PC-9 (cell line): ENCODE measurements around the gene HDGFL3. TPM values are rescaled to one million over a fixed set of nuclear protein-coding genes. Genes with fewer than 3 reads are reported as not detected.
"Not testable (repeated sequence)": the region's sequence is repeated elsewhere in the genome, so short reads cannot be mapped to it uniquely, and the experiment has no call there.

ENCODE experiments used
- BruUV-seq: library from RNA; stranded (reverse); fragments of 400-500 nt; replicated peaks from 2 replicates; lab custom pipeline; 2021; lab: Mats Ljungman, UMichigan
- CTCF ChIA-PET: fragments of 300-600 bp; sonication (Branson Sonifier 250); formaldehyde crosslinking; loops from one replicate; lab custom pipeline; 2022; ENCODE audit warnings: antibody characterized with exemption; lab: Charles Lee
- POLR2A ChIA-PET: fragments of 300-600 bp; sonication (Branson Sonifier 250); formaldehyde crosslinking; loops from one replicate; lab custom pipeline; 2022; ENCODE audit warnings: antibody characterized with exemption; ENCODE audit not compliant: unreplicated experiment; lab: Charles Lee
- DNase-seq, 2 experiments: peaks; one replicate each; pipeline versions ENCODE4 v3.0.0 to v3.0.0-alpha.2; 2015 to 2022; ENCODE audit warnings: mixed read lengths in 1 of 2
- H2AFZ ChIP-seq: fragments of 200-600 bp; sonication (generic); 2 replicates; pipeline ENCODE4 v1.8.1; 2017; ENCODE audit warnings: antibody characterized with exemption
- H3F3A ChIP-seq: fragments of 200-600 bp; sonication (generic); 2 replicates; pipeline ENCODE4 v1.8.1; 2017; ENCODE audit warnings: antibody characterized with exemption, mild to moderate bottlenecking, low read depth; ENCODE audit not compliant: insufficient read depth
- H3K27ac ChIP-seq: fragments of 200-600 bp; sonication (generic); 2 replicates; pipeline ENCODE4 v1.6.1; 2016; ENCODE audit warnings: mixed run types
- H3K27me3 ChIP-seq: fragments of 200-600 bp; sonication (generic); 2 replicates; pipeline ENCODE4 v1.6.1; 2016; ENCODE audit warnings: low read depth, mixed run types; ENCODE audit not compliant: insufficient read depth
- H3K36me3 ChIP-seq: fragments of 200-600 bp; sonication (generic); 2 replicates; pipeline ENCODE4 v1.6.1; 2016; ENCODE audit warnings: low read depth, mixed run types
- H3K4me1 ChIP-seq: fragments of 200-600 bp; sonication (generic); replicated peaks from 2 replicates; pipeline ENCODE4 v1.6.1; 2016; ENCODE audit warnings: mixed run types; ENCODE audit not compliant: insufficient read depth
- H3K4me2 ChIP-seq: fragments of 200-600 bp; sonication (generic); 2 replicates; pipeline ENCODE4 v1.6.1; 2017; ENCODE audit warnings: mixed run types
- H3K4me3 ChIP-seq: fragments of 200-600 bp; sonication (generic); 2 replicates; pipeline ENCODE4 v1.6.1; 2016; ENCODE audit warnings: mixed run types
- H3K79me2 ChIP-seq: fragments of 200-600 bp; sonication (generic); 2 replicates; pipeline ENCODE4 v1.6.1; 2017; ENCODE audit warnings: low read depth, mixed run types
- H3K9me2 ChIP-seq: fragments of 200-600 bp; sonication (generic); 2 replicates; pipeline ENCODE4 v1.8.1; 2017; ENCODE audit warnings: mild to moderate bottlenecking; ENCODE audit not compliant: insufficient read depth
- H3K9me3 ChIP-seq: fragments of 200-600 bp; sonication (generic); 2 replicates; pipeline ENCODE4 v1.8.1; 2016; ENCODE audit warnings: low read depth; ENCODE audit not compliant: insufficient read depth
- H4K20me1 ChIP-seq: fragments of 200-600 bp; sonication (generic); 2 replicates; pipeline ENCODE4 v1.8.1; 2017; ENCODE audit not compliant: insufficient read depth
- CTCF ChIP-seq: fragments of 200-600 bp; sonication (generic); conservative IDR thresholded peaks from 2 replicates; pipeline ENCODE4 v1.6.1; 2017; ENCODE audit warnings: mixed run types, antibody characterized with exemption, mild to moderate bottlenecking, moderate library complexity
- EZH2 ChIP-seq: fragments of 200-600 bp; sonication (generic); IDR thresholded peaks from 2 replicates; pipeline ENCODE4 v1.8.0; 2017; ENCODE audit warnings: antibody characterized with exemption, low read depth
- intact Hi-C: fragments of 100-400 bp; cut with micrococcal nuclease; formaldehyde crosslinking; loops from one replicate; pipeline ENCODE4 v1.10.0; 2022; ENCODE audit not compliant: unreplicated experiment
- total RNA-seq: library from RNA; stranded (reverse); gene quantifications from 2 replicates; pipeline ENCODE4 v1.2.3, GENCODE V29; 2021

Gene HDGFL3
- total RNA-seq, 1 experiment from 2014 or later, result 10.1 TPM

- Histone ChIP-seq H3F3A (no peaks in the 10 kb centered on the region), H3K79me2 (no peaks in the 10 kb centered on the region), H3K27me3 (no peaks in the 10 kb centered on the region), H3K4me1 (no peaks in the 10 kb centered on the region), H3K4me3 (no peak overlapping the region), H3K4me2 (no peak overlapping the region), H3K9me3 (no peaks in the 10 kb centered on the region), H4K20me1 (no peaks in the 10 kb centered on the region), H3K27ac (no peak overlapping the region), H2AFZ (no peak overlapping the region), H3K36me3 (no peaks in the 10 kb centered on the region), H3K9me2 (peaks cover 4% of the 10 kb centered on the region; the same call in 1 of the 2 replicates)
- no peak for DNase-seq
- no peak for TF ChIP-seq CTCF
- TF ChIP-seq EZH2, result no peak
- ChIA-PET CTCF (no interaction called here), POLR2A (no interaction called here)
- intact Hi-C loops, result no loop called here
- no TSS peak for BruUV-seq
Observed at GRCh38 chr15:83178390-83178789, 29.2 kb downstream of the HDGFL3 start.

GRCh38 chr15:83174891-83175290 lies 32.7 kb downstream of the HDGFL3 start:
- POLR2A ChIA-PET, result no interaction called here
- H3K36me3 ChIP-seq, result no peaks in the 10 kb centered on the region
- H3K27ac ChIP-seq, result no peak overlapping the region
- H3K4me1 ChIP-seq, result no peaks in the 10 kb centered on the region
- H3F3A ChIP-seq, result peaks cover 6% of the 10 kb centered on the region; the same call in 1 of the 2 replicates
- no peak for DNase-seq
- CTCF ChIA-PET, result no interaction called here
- H3K4me2 ChIP-seq, result no peak overlapping the region
- H3K9me3 ChIP-seq, result no peaks in the 10 kb centered on the region
- no peaks in the 10 kb centered on the region for H3K27me3 ChIP-seq
- BruUV-seq, result no TSS peak
- no peaks in the 10 kb centered on the region for H4K20me1 ChIP-seq
- TF ChIP-seq EZH2 (no peak), CTCF (no peak)
- H3K79me2 ChIP-seq, result no peaks in the 10 kb centered on the region
- H2AFZ ChIP-seq, result no peak overlapping the region
- intact Hi-C loops, result no loop called here
- no peak overlapping the region for H3K4me3 ChIP-seq
- H3K9me2 ChIP-seq, result peaks cover 4% of the 10 kb centered on the region; the same call in 1 of the 2 replicates

- Histone ChIP-seq H3K27me3 (no peaks in the 10 kb centered on the region), H3K9me3 (no peaks in the 10 kb centered on the region), H3K9me2 (no peaks in the 10 kb centered on the region), H3K4me1 (peaks cover 5% of the 10 kb centered on the region; the same call in 1 of the 2 replicates), H3K4me2 (no peak overlapping the region), H2AFZ (no peak overlapping the region; the same call in 1 of the 2 replicates), H3K4me3 (no peak overlapping the region), H3K36me3 (no peaks in the 10 kb centered on the region), H3F3A (peaks cover 12% of the 10 kb centered on the region; the same call in 1 of the 2 replicates), H3K27ac (no peak overlapping the region), H3K79me2 (peaks cover 15% of the 10 kb centered on the region; the same call in 1 of the 2 replicates), H4K20me1 (no peaks in the 10 kb centered on the region)
- TF ChIP-seq EZH2 (no peak), CTCF (no peak)
- no TSS peak for BruUV-seq
- POLR2A ChIA-PET, result no interaction called here
- DNase-seq, result no peak
- CTCF ChIA-PET, result no interaction called here
- intact Hi-C loops, result no loop called here
Observed at GRCh38 chr15:83170474-83171165, 37.0 kb downstream of the HDGFL3 start.

DNA sequence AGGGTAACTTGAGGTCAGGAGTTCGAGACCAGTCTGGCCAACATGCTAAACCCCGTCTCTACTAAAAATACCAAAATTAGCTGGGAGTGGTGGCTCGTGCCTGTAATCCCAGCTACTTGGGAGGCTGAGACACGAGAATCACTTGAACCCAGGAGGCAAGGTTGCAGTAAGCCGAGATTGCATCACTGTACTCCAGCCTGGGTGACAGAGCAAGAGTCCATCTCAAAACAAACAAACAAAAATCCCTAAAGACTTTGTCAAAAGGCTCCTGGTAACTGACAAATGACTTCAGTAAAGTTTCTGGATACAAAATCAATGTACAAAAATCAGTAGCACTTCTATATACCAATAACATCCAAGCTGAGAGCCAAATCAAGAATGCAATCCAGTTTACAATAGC lies 38.0 kb downstream of the HDGFL3 start:
- H3K27me3 ChIP-seq, intact Hi-C loops, H4K20me1 ChIP-seq, CTCF ChIA-PET, H3K9me3 ChIP-seq, POLR2A ChIA-PET, H3K36me3 ChIP-seq, BruUV-seq, DNase-seq, H3K9me2 ChIP-seq, H3K4me1 ChIP-seq: not testable (repeated sequence)
- Histone ChIP-seq H3F3A (peaks cover 12% of the 10 kb centered on the region; the same call in 1 of the 2 replicates), H3K4me3 (peak overlapping the region; percentile 76; the same call in 1 of the 2 replicates), H3K27ac (peak overlapping the region; percentile 85), H2AFZ (peak overlapping the region; percentile 100), H3K4me2 (peak overlapping the region; percentile 97), H3K79me2 (peaks cover 15% of the 10 kb centered on the region; the same call in 1 of the 2 replicates)
